HCT116 (cell line): ENCODE data around the gene NME1. TPM values are rescaled to one million over a fixed set of nuclear protein-coding genes. Genes with fewer than 3 reads are reported as not detected.

ENCODE experiments used
- ATAC-seq: fragments of 200-7000 bp; cut with Tn5 transposase; 2 replicates; pipeline ENCODE4 v1.9.1; 2020; ENCODE audit warnings: mild to moderate bottlenecking, moderate library complexity
- BruUV-seq: library from RNA; stranded (reverse); fragments of 400-500 nt; replicated peaks from 2 replicates; lab custom pipeline; 2021; lab: Mats Ljungman, UMichigan
- CTCF ChIA-PET: fragments of 300-600 bp; sonication (Branson Sonifier 250); formaldehyde crosslinking; loops from one replicate; lab custom pipeline; 2021; ENCODE audit warnings: antibody characterized with exemption; lab: Charles Lee
- POLR2A ChIA-PET: fragments of 300-600, 350-600 bp; sonication (Branson Sonifier 250); formaldehyde crosslinking; loops from one replicate; lab custom pipeline; 2021; ENCODE audit warnings: antibody characterized with exemption; lab: Charles Lee
- RAD21 ChIA-PET, 2 experiments: fragments of 300-600 bp; sonication (Branson Sonifier 250); formaldehyde crosslinking; loops; one replicate each; lab custom pipeline; 2023; ENCODE audit warnings: low total read pairs in 2 of 2; ENCODE audit not compliant: uncharacterized antibody in 2 of 2, unreplicated experiment in 2 of 2, low non-redundant PET in 1 of 2; lab: Charles Lee
- DNase-seq: peaks from one replicate; pipeline ENCODE4 v3.0.0-alpha.2; 2010; ENCODE audit warnings: low read depth, low spot score
- H2AFZ ChIP-seq: fragments of 200-600 bp; shearing (Covaris generic), sonication (generic); 2 replicates; pipeline ENCODE4 v1.6.1; 2017; ENCODE audit warnings: low read depth, mixed run types, mixed read lengths, antibody characterized with exemption, low read length; ENCODE audit not compliant: poor library complexity, severe bottlenecking
- H3K27ac ChIP-seq: 2 replicates; pipeline ENCODE4 v1.5.1; 2012; ENCODE audit warnings: low read depth, low read length
- H3K27me3 ChIP-seq: fragments of 200-600 bp; sonication (generic); 2 replicates; pipeline ENCODE4 v1.6.1; 2016; ENCODE audit warnings: mixed run types, low read length, mixed read lengths; ENCODE audit not compliant: insufficient read depth
- H3K36me3 ChIP-seq, 2 experiments: fragments of 200-500 bp in 1 of 2; fragments of 200-600 bp in 1 of 2; sonication (Bioruptor generic) in 1 of 2; sonication (generic) in 1 of 2; 2 replicates each; pipeline versions ENCODE4 v1.5.1 to v1.6.1; 2014 to 2016; ENCODE audit warnings: low read length in 2 of 2, inconsistent platforms in 1 of 2, mixed read lengths in 1 of 2, mixed run types in 1 of 2; ENCODE audit not compliant: insufficient read depth in 2 of 2, control insufficient read depth in 1 of 2
- H3K4me1 ChIP-seq, 2 experiments: fragments of 200-600 bp in 1 of 2; sonication (generic) in 1 of 2; 2 replicates each; pipeline versions ENCODE4 v1.5.1 to v1.6.1; 2012 to 2017; ENCODE audit warnings: low read length in 2 of 2, inconsistent platforms in 1 of 2, mild to moderate bottlenecking in 1 of 2, mixed read lengths in 1 of 2, mixed run types in 1 of 2, moderate library complexity in 1 of 2; ENCODE audit not compliant: insufficient read depth in 2 of 2, control insufficient read depth in 1 of 2
- H3K4me2 ChIP-seq: fragments of 200-600 bp; sonication (generic); 2 replicates; pipeline ENCODE4 v1.6.1; 2017; ENCODE audit warnings: mixed run types, low read length, mixed read lengths
- H3K4me3 ChIP-seq, 2 experiments: fragments of 200-600 bp in 1 of 2; sonication (generic) in 1 of 2; replicated peaks in 1 of 2; 2 replicates each; pipeline ENCODE4 v1.5.1; 2011 to 2016; ENCODE audit warnings: low read length in 2 of 2, control low read depth in 1 of 2, low read depth in 1 of 2, mild to moderate bottlenecking in 1 of 2, mixed read lengths in 1 of 2, mixed run types in 1 of 2
- H3K79me2 ChIP-seq: fragments of 200-600 bp; sonication (generic); 2 replicates; pipeline ENCODE4 v1.6.1; 2017; ENCODE audit warnings: mild to moderate bottlenecking, mixed run types, low read length, moderate library complexity, mixed read lengths; ENCODE audit not compliant: insufficient read depth
- H3K9ac ChIP-seq: fragments of 200-600 bp; sonication (generic); 2 replicates; pipeline ENCODE4 v1.6.1; 2016; ENCODE audit warnings: low read length, mixed read lengths
- H3K9me2 ChIP-seq: fragments of 200-600 bp; sonication (generic), shearing (Covaris generic); 2 replicates; pipeline ENCODE4 v1.6.1; 2017; ENCODE audit warnings: mixed run types, mild to moderate bottlenecking, moderate library complexity; ENCODE audit not compliant: insufficient read depth
- H3K9me3 ChIP-seq, 2 experiments: fragments of 200-500 bp in 1 of 2; fragments of 200-600 bp in 1 of 2; sonication (Bioruptor generic) in 1 of 2; sonication (generic) in 1 of 2; 2 replicates each; pipeline ENCODE4 v1.6.1; 2014 to 2017; ENCODE audit warnings: low read length in 2 of 2, mixed read lengths in 2 of 2, inconsistent platforms in 1 of 2, low read depth in 1 of 2, mild to moderate bottlenecking in 1 of 2, mixed run types in 1 of 2, moderate library complexity in 1 of 2; ENCODE audit not compliant: control insufficient read depth in 1 of 2, insufficient read depth in 1 of 2
- H4K20me1 ChIP-seq: fragments of 200-600 bp; sonication (generic), shearing (Covaris generic); 2 replicates; pipeline ENCODE4 v1.6.1; 2017; ENCODE audit warnings: mixed run types, mild to moderate bottlenecking, moderate library complexity; ENCODE audit not compliant: insufficient read depth
- ATF3 ChIP-seq: IDR thresholded peaks from 2 replicates; pipeline ENCODE4 v1.6.1; 2012
- CBX3 ChIP-seq: IDR thresholded peaks from 2 replicates; pipeline ENCODE4 v1.6.1; 2012; ENCODE audit warnings: low read depth
- EZH2 ChIP-seq: fragments of 200-600 bp; sonication (generic); IDR thresholded peaks from 2 replicates; pipeline ENCODE4 v1.6.1; 2017; ENCODE audit warnings: antibody characterized with exemption, mixed run types
- EZH2phosphoT487 ChIP-seq: fragments of 200-600 bp; IDR thresholded peaks from 2 replicates; pipeline ENCODE4 v1.6.1; 2018; ENCODE audit warnings: antibody characterized with exemption, borderline replicate concordance
- FOSL1 ChIP-seq: IDR thresholded peaks from 2 replicates; pipeline ENCODE4 v1.6.1; 2012; ENCODE audit warnings: low read depth
- MAX ChIP-seq: IDR thresholded peaks from 2 replicates; pipeline ENCODE4 v1.6.1; 2012
- POLR2AphosphoS5 ChIP-seq: IDR thresholded peaks from 2 replicates; pipeline ENCODE4 v1.6.1; 2011; ENCODE audit warnings: mild to moderate bottlenecking, low read depth, low read length, moderate library complexity
- RAD21 ChIP-seq: IDR thresholded peaks from 2 replicates; pipeline ENCODE4 v1.6.1; 2012; ENCODE audit warnings: low read depth, mild to moderate bottlenecking
- REST ChIP-seq: IDR thresholded peaks from 2 replicates; pipeline ENCODE4 v1.6.1; 2012; ENCODE audit warnings: low read depth
- SP1 ChIP-seq: IDR thresholded peaks from 2 replicates; pipeline ENCODE4 v1.6.1; 2012; ENCODE audit warnings: low read depth
- SRF ChIP-seq: IDR thresholded peaks from 2 replicates; pipeline ENCODE4 v1.6.1; 2012; ENCODE audit warnings: low read depth
- TCF7L2 ChIP-seq: IDR thresholded peaks from 2 replicates; pipeline ENCODE4 v1.7.0; 2011; ENCODE audit warnings: borderline replicate concordance, inconsistent platforms; ENCODE audit not compliant: insufficient read depth, insufficient read length; ENCODE audit errors: extremely low read depth
- YY1 ChIP-seq: IDR thresholded peaks from 2 replicates; pipeline ENCODE4 v1.6.1; 2011; ENCODE audit warnings: low read length, low read depth, moderate library complexity, mild to moderate bottlenecking; ENCODE audit not compliant: insufficient replicate concordance; ENCODE audit errors: extremely low read depth
- ZBTB33 ChIP-seq: IDR thresholded peaks from 2 replicates; pipeline ENCODE4 v1.6.1; 2011; ENCODE audit warnings: mild to moderate bottlenecking, low read length, moderate library complexity; ENCODE audit not compliant: insufficient replicate concordance; ENCODE audit errors: extremely low read depth
- ZFX ChIP-seq: fragments of 450-650 bp; IDR thresholded peaks from 2 replicates; pipeline ENCODE4 v1.6.1; 2017
- ZNF274 ChIP-seq: fragments of 200-500 bp; sonication (Bioruptor generic); IDR thresholded peaks from 2 replicates; pipeline ENCODE4 v1.6.1; 2014; ENCODE audit warnings: mild to moderate bottlenecking, low read depth, low read length, inconsistent platforms
- intact Hi-C: fragments of 100-400 bp; cut with micrococcal nuclease; formaldehyde crosslinking; loops from 2 replicates; pipeline ENCODE4 v1.10.0; 2022
- total RNA-seq: library from RNA; stranded (reverse); gene quantifications from one replicate; pipeline ENCODE4 v1.2.1, GENCODE V29; 2021; ENCODE audit not compliant: unreplicated experiment

Gene NME1
- total RNA-seq, 1 experiment from 2014 or later, result 510 TPM

- no peak overlapping the region for H3K4me3 ChIP-seq
- peaks cover 54 to 65% of the 10 kb centered on the region in 2 experiments; a peak in 3 of 4 replicates for H3K36me3 ChIP-seq
- peaks cover 74% of the 10 kb centered on the region for H3K79me2 ChIP-seq
- RAD21 ChIA-PET, result no interaction called here
- POLR2A ChIA-PET, result interaction anchor here (1.2 to 1.8 kb wide), 3 partner anchors 9 to 295 kb away, joined by 3 to 5 read pairs (median 3); partner anchors contain the start of gene TOB1
- H4K20me1 ChIP-seq, result peaks cover 17% of the 10 kb centered on the region; the same call in 1 of the 2 replicates
- H3K9ac ChIP-seq, result no peak overlapping the region
- no TSS peak for BruUV-seq
- H3K27ac ChIP-seq, result no peak overlapping the region
- H3K9me2 ChIP-seq, result no peaks in the 10 kb centered on the region
- H3K4me2 ChIP-seq, result no peak overlapping the region
- H2AFZ ChIP-seq, result no peak overlapping the region
- no peaks in the 10 kb centered on the region for H3K9me3 ChIP-seq
- ATAC-seq, result no peak
- TF ChIP-seq MAX (no peak), CBX3 (no peak), ZNF274 (no peak), FOSL1 (no peak), SRF (no peak), RAD21 (no peak), ZBTB33 (no peak), YY1 (no peak), TCF7L2 (no peak), ATF3 (no peak), ZFX (no peak), EZH2phosphoT487 (no peak), REST (no peak), SP1 (no peak), EZH2 (no peak), POLR2AphosphoS5 (no peak)
- intact Hi-C loops, result no loop called here
- DNase-seq, result no peak
- CTCF ChIA-PET, result interaction anchor here (0.7 to 1.2 kb wide), 2 partner anchors 8 to 161 kb away, joined by 3 to 5 read pairs; partner anchors contain the start of gene NME1
- peaks cover 8 to 14% of the 10 kb centered on the region in 2 experiments; a peak in 3 of 4 replicates for H3K4me1 ChIP-seq
- no peaks in the 10 kb centered on the region for H3K27me3 ChIP-seq
Measured at GRCh38 chr17:51161541-51161940, 8.2 kb downstream of the NME1 start.
